WERI-Rb-1 (cell line): ENCODE results near the gene RFC2.

ENCODE experiments used
- DNase-seq: peaks from one replicate; pipeline ENCODE4 v3.0.0-alpha.2; 2020
- H3K27ac ChIP-seq: fragments of 250-450 bp; sonication (Bioruptor Pico); 2 replicates; pipeline ENCODE4 v1.5.1; 2020; ENCODE audit warnings: mild to moderate bottlenecking, moderate library complexity
- H3K27me3 ChIP-seq: fragments of 250-450 bp; sonication (Bioruptor Pico); 2 replicates; pipeline ENCODE4 v1.5.1; 2021; ENCODE audit warnings: mild to moderate bottlenecking, low read depth, moderate library complexity; ENCODE audit not compliant: insufficient read depth, severe bottlenecking
- H3K36me3 ChIP-seq: fragments of 250-450 bp; sonication (Bioruptor Pico); 2 replicates; pipeline ENCODE4 v1.5.1; 2020; ENCODE audit warnings: mild to moderate bottlenecking, moderate library complexity
- H3K4me3 ChIP-seq: 2 replicates; pipeline ENCODE4 v1.5.1; 2011; ENCODE audit warnings: low read depth, mild to moderate bottlenecking, control low read depth, low read length
- H3K9me3 ChIP-seq: fragments of 250-450 bp; sonication (Bioruptor Pico); 2 replicates; pipeline ENCODE4 v1.5.1; 2021; ENCODE audit warnings: mild to moderate bottlenecking, moderate library complexity; ENCODE audit not compliant: severe bottlenecking
- CTCF ChIP-seq: IDR thresholded peaks from 2 replicates; pipeline ENCODE4 v1.5.1; 2011; ENCODE audit warnings: low read depth, mild to moderate bottlenecking, control low read depth, inconsistent platforms, low read length

RFC2 gene

GRCh38 chr7:74267756-74268565, 13.8 kb upstream of the RFC2 start:
- no peaks in the 10 kb centered on the region for H3K9me3 ChIP-seq
- no peak for TF ChIP-seq CTCF
- no peaks in the 10 kb centered on the region for H3K27me3 ChIP-seq
- no peak overlapping the region for H3K4me3 ChIP-seq
- no peaks in the 10 kb centered on the region for H3K36me3 ChIP-seq
- no peak overlapping the region for H3K27ac ChIP-seq
- no peak for DNase-seq

GRCh38 chr7:74266191-74266963, 12.2 kb upstream of the RFC2 start:
- no peak overlapping the region for H3K4me3 ChIP-seq
- H3K36me3 ChIP-seq = no peaks in the 10 kb centered on the region
- no peaks in the 10 kb centered on the region for H3K27me3 ChIP-seq
- H3K9me3 ChIP-seq = no peaks in the 10 kb centered on the region
- H3K27ac ChIP-seq = no peak overlapping the region
- TF ChIP-seq CTCF = no peak
- no peak for DNase-seq

GRCh38 chr7:74263399-74264120, 9.4 kb upstream of the RFC2 start:
- H3K27me3 ChIP-seq = no peaks in the 10 kb centered on the region
- no peak overlapping the region for H3K27ac ChIP-seq
- no peaks in the 10 kb centered on the region for H3K36me3 ChIP-seq
- H3K9me3 ChIP-seq = no peaks in the 10 kb centered on the region
- TF ChIP-seq CTCF = no peak
- DNase-seq = no peak
- no peak overlapping the region for H3K4me3 ChIP-seq

GRCh38 chr7:74262639-74263398, 8.6 kb upstream of the RFC2 start:
- peak; percentile 36 for DNase-seq
- H3K36me3 ChIP-seq = no peaks in the 10 kb centered on the region
- no peak overlapping the region for H3K27ac ChIP-seq
- H3K4me3 ChIP-seq = no peak overlapping the region
- no peaks in the 10 kb centered on the region for H3K9me3 ChIP-seq
- TF ChIP-seq CTCF = no peak
- H3K27me3 ChIP-seq = no peaks in the 10 kb centered on the region

- DNase-seq = no peak
- Histone ChIP-seq H3K9me3 (no peaks in the 10 kb centered on the region), H3K36me3 (peaks cover 4% of the 10 kb centered on the region), H3K4me3 (no peak overlapping the region), H3K27me3 (no peaks in the 10 kb centered on the region), H3K27ac (no peak overlapping the region)
- no peak for TF ChIP-seq CTCF
Measured at GRCh38 chr7:74258639-74259038, 4.4 kb upstream of the RFC2 start.
